Measurements from ENCODE around the gene SPTLC2.
A peak's percentile ranks its signal among the peaks of the same experiment; 100 is the strongest.
"Not testable (repeated sequence)": the region's sequence is repeated elsewhere in the genome, so short reads cannot be mapped to it uniquely, and the experiment has no call there.

Gene SPTLC2

DNA sequence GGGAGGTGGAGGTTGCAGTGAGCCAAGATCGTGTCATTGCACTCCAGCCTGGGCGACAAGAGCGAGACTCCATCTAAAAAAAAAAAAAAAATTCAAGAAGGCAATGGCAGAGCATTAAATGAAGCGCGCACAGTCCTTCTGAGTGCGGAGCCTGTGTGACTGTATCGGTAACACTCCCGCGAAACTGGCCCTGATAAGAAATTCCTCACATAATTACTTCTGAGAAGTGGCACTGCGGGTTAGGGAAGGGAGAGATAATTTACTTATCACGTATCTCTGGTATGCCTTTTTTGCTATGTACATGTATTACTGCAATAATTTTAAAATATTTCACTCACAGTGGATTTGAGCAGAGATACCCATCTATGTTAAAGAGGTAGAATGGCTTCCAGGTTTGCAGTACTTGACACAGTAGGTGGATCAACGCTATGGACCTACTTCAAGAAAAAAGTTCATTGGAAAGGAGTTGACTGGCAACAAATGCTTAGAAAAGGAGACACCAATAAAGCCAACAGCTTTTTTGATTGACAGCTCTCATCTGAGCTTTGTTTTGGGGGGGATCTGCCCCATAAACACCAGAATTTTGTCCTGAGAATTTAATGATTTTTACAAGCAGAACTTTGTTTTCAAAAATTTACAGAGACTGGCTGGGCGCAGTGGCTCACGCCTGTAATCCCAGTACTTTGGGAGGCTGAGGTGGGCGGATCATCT is 29.2 kb upstream of the SPTLC2 start:
- no peak overlapping the region for H3K4me3 ChIP-seq (ENCODE audit: low read depth in 1 of 2, low read length in 2 of 2)
- no peaks in the 10 kb centered on the region for H3K9me3 ChIP-seq (ENCODE audit: control insufficient read depth in 1 of 2, low read length in 2 of 2)
- no peak overlapping the region for H3K27ac ChIP-seq (ENCODE audit: low read length)
- H3K4me1 ChIP-seq (ENCODE audit: control insufficient read depth in 1 of 2, insufficient read depth in 2 of 2, low read length in 2 of 2): no peaks in the 10 kb centered on the region
- H3K36me3 ChIP-seq (ENCODE audit: control insufficient read depth in 1 of 2, insufficient read depth in 2 of 2, low read length in 2 of 2): no peaks in the 10 kb centered on the region
- H3K27me3 ChIP-seq (ENCODE audit: low read depth, low read length): no peaks in the 10 kb centered on the region

DNA sequence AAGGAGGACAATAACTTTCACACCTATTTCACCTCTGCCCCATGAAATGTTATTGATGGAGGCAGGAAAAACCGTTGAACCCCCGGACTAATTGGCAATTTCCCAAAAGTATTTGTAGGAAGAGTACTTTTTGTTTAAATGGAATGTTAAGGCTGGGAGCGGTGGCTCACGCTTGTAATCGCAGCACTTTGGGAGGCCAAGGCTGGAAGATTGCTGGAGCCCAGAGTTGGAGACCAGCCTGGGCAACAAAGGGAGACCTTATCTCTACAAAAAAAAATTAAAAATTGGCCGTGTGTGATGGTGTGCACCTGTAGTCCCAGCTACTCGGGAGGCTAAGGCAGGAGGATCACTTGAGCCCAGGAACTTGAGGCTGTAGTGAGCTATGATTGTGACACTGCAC is 26.0 kb upstream of the SPTLC2 start:
- Histone ChIP-seq H3K4me3 (ENCODE audit: low read depth in 1 of 2, low read length in 2 of 2) (peak overlapping the region; percentile 60 to 69), H3K9me3 (ENCODE audit: control insufficient read depth in 1 of 2, low read length in 2 of 2) (no peaks in the 10 kb centered on the region), H3K27me3 (ENCODE audit: low read depth, low read length) (no peaks in the 10 kb centered on the region), H3K4me1 (ENCODE audit: control insufficient read depth in 1 of 2, insufficient read depth in 2 of 2, low read length in 2 of 2) (no peaks in the 10 kb centered on the region), H3K36me3 (ENCODE audit: control insufficient read depth in 1 of 2, insufficient read depth in 2 of 2, low read length in 2 of 2) (no peaks in the 10 kb centered on the region), H3K27ac (ENCODE audit: low read length) (peak overlapping the region; percentile 50)

GRCh38 chr14:77641534-77642341 is 25.3 kb upstream of the SPTLC2 start:
- Histone ChIP-seq H3K4me1 (ENCODE audit: control insufficient read depth in 1 of 2, insufficient read depth in 2 of 2, low read length in 2 of 2) (no peaks in the 10 kb centered on the region), H3K36me3 (ENCODE audit: control insufficient read depth in 1 of 2, insufficient read depth in 2 of 2, low read length in 2 of 2) (no peaks in the 10 kb centered on the region), H3K27ac (ENCODE audit: low read length) (peak overlapping the region; percentile 50), H3K4me3 (ENCODE audit: low read depth in 1 of 2, low read length in 2 of 2) (peak overlapping the region; percentile 60 to 69), H3K9me3 (ENCODE audit: control insufficient read depth in 1 of 2, low read length in 2 of 2) (no peaks in the 10 kb centered on the region), H3K27me3 (ENCODE audit: low read depth, low read length) (no peaks in the 10 kb centered on the region)

- Histone ChIP-seq H3K27ac (ENCODE audit: low read length) (peak overlapping the region; percentile 50), H3K36me3 (ENCODE audit: control insufficient read depth in 1 of 2, insufficient read depth in 2 of 2, low read length in 2 of 2) (no peaks in the 10 kb centered on the region), H3K27me3 (ENCODE audit: low read depth, low read length) (no peaks in the 10 kb centered on the region), H3K9me3 (ENCODE audit: control insufficient read depth in 1 of 2, low read length in 2 of 2) (no peaks in the 10 kb centered on the region), H3K4me1 (ENCODE audit: control insufficient read depth in 1 of 2, insufficient read depth in 2 of 2, low read length in 2 of 2) (no peaks in the 10 kb centered on the region), H3K4me3 (ENCODE audit: low read depth in 1 of 2, low read length in 2 of 2) (peak overlapping the region; percentile 60 to 69)
Observed at GRCh38 chr14:77640756-77641533, 24.5 kb upstream of the SPTLC2 start.

DNA sequence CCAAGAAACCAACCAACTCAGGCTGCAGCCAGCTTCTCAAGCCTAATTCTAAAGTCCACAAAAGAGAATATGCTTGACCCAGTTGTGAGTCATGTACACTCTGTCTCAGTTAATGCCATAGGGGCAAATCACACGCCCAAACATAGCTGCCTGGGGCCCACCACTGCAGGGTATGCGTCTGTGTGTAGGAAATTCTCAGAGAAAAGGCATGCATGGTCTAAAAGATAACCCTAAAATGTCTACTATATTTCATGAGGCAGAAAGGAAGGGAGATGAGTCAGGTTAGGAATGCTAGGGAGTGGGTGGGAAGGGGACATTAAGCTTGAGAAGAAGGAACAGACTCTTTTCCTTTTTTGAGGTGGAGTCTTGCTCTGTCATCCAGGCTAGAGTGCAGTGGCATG is 22.3 kb upstream of the SPTLC2 start:
- H3K27ac ChIP-seq (ENCODE audit: low read length): no peak overlapping the region
- H3K4me1 ChIP-seq (ENCODE audit: control insufficient read depth in 1 of 2, insufficient read depth in 2 of 2, low read length in 2 of 2): no peaks in the 10 kb centered on the region

GRCh38 chr14:77635869-77636268 is 19.4 kb upstream of the SPTLC2 start:
- H3K36me3 ChIP-seq (ENCODE audit: control insufficient read depth in 1 of 2, insufficient read depth in 2 of 2, low read length in 2 of 2); H3K9me3 ChIP-seq (ENCODE audit: control insufficient read depth in 1 of 2, low read length in 2 of 2); H3K27ac ChIP-seq (ENCODE audit: low read length); H3K4me1 ChIP-seq (ENCODE audit: control insufficient read depth in 1 of 2, insufficient read depth in 2 of 2, low read length in 2 of 2); H3K27me3 ChIP-seq (ENCODE audit: low read depth, low read length); H3K4me3 ChIP-seq (ENCODE audit: low read depth in 1 of 2, low read length in 2 of 2): not testable (repeated sequence)

More for the DNA sequence above, 22.3 kb upstream of the SPTLC2 start:
- Histone ChIP-seq H3K9me3 (ENCODE audit: control insufficient read depth in 1 of 2, low read length in 2 of 2) (no peaks in the 10 kb centered on the region), H3K4me3 (ENCODE audit: low read depth in 1 of 2, low read length in 2 of 2) (no peak overlapping the region), H3K36me3 (ENCODE audit: control insufficient read depth in 1 of 2, insufficient read depth in 2 of 2, low read length in 2 of 2) (no peaks in the 10 kb centered on the region), H3K27me3 (ENCODE audit: low read depth, low read length) (no peaks in the 10 kb centered on the region)

GRCh38 chr14:77635466-77635865 is 19.0 kb upstream of the SPTLC2 start:
- not testable (repeated sequence) for H3K27ac ChIP-seq (ENCODE audit: low read length); H3K36me3 ChIP-seq (ENCODE audit: control insufficient read depth in 1 of 2, insufficient read depth in 2 of 2, low read length in 2 of 2); H3K9me3 ChIP-seq (ENCODE audit: control insufficient read depth in 1 of 2, low read length in 2 of 2); H3K4me3 ChIP-seq (ENCODE audit: low read depth in 1 of 2, low read length in 2 of 2); H3K4me1 ChIP-seq (ENCODE audit: control insufficient read depth in 1 of 2, insufficient read depth in 2 of 2, low read length in 2 of 2); H3K27me3 ChIP-seq (ENCODE audit: low read depth, low read length)

DNA sequence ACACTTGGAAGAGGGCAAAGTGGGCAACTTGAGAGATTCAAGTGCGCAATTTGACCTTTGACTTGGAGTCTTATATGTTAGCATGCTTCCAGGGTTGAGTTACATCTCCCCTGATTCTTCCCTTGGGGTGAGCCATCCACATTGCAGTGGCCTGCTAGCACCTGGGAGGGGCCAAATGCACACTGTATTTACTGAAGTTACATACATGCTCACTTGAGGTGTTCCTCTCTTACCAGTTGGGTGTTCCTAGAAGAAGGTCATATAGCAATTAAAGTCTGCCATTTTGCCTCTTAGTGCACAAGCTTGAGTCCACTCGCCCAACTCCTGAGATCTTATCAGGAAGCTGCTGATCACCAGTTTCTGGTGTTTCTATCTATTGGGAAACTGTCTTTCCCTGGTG is 13.7 kb upstream of the SPTLC2 start:
- Histone ChIP-seq H3K9me3 (ENCODE audit: control insufficient read depth in 1 of 2, low read length in 2 of 2) (peaks cover 0 to 2% of the 10 kb centered on the region in 2 donors), H3K27ac (ENCODE audit: low read length) (no peak overlapping the region), H3K4me3 (ENCODE audit: low read depth in 1 of 2, low read length in 2 of 2) (no peak overlapping the region), H3K36me3 (ENCODE audit: control insufficient read depth in 1 of 2, insufficient read depth in 2 of 2, low read length in 2 of 2) (no peaks in the 10 kb centered on the region), H3K4me1 (ENCODE audit: control insufficient read depth in 1 of 2, insufficient read depth in 2 of 2, low read length in 2 of 2) (no peaks in the 10 kb centered on the region), H3K27me3 (ENCODE audit: low read depth, low read length) (no peaks in the 10 kb centered on the region)

DNA sequence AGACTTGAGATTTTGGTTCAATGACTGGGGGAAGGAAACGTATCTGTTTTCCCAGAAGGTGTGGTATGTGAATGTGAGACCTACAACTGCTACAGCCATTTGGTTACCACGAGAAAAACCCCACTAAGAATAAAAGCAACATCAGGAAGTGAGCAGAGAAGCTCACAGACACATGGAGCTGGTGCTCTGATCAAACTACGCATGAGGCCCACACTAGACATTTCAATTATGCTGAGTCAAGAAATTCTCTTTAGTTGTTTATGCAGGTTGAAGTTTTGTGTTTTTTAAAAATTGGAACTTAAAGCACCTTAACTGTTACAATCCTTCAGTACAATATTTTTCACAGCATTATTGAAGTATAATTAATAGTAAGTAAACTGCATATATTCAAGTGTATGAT is 8.9 kb upstream of the SPTLC2 start:
- no peak overlapping the region for H3K4me3 ChIP-seq (ENCODE audit: low read depth in 1 of 2, low read length in 2 of 2)
- no peaks in the 10 kb centered on the region for H3K4me1 ChIP-seq (ENCODE audit: control insufficient read depth in 1 of 2, insufficient read depth in 2 of 2, low read length in 2 of 2)
- H3K27ac ChIP-seq (ENCODE audit: low read length): no peak overlapping the region
- no peaks in the 10 kb centered on the region for H3K27me3 ChIP-seq (ENCODE audit: low read depth, low read length)
- peaks cover 0 to 2% of the 10 kb centered on the region in 2 donors for H3K9me3 ChIP-seq (ENCODE audit: control insufficient read depth in 1 of 2, low read length in 2 of 2)
- no peaks in the 10 kb centered on the region for H3K36me3 ChIP-seq (ENCODE audit: control insufficient read depth in 1 of 2, insufficient read depth in 2 of 2, low read length in 2 of 2)

- no peaks in the 10 kb centered on the region for H3K36me3 ChIP-seq (ENCODE audit: control insufficient read depth in 1 of 2, insufficient read depth in 2 of 2, low read length in 2 of 2)
- H3K27me3 ChIP-seq (ENCODE audit: low read depth, low read length): no peaks in the 10 kb centered on the region
- no peak overlapping the region for H3K4me3 ChIP-seq (ENCODE audit: low read depth in 1 of 2, low read length in 2 of 2)
- no peak overlapping the region for H3K27ac ChIP-seq (ENCODE audit: low read length)
- H3K9me3 ChIP-seq (ENCODE audit: control insufficient read depth in 1 of 2, low read length in 2 of 2): no peaks in the 10 kb centered on the region
- no peaks in the 10 kb centered on the region for H3K4me1 ChIP-seq (ENCODE audit: control insufficient read depth in 1 of 2, insufficient read depth in 2 of 2, low read length in 2 of 2)
Observed at GRCh38 chr14:77623201-77623600, 6.8 kb upstream of the SPTLC2 start.

GRCh38 chr14:77622366-77622961 is 6.0 kb upstream of the SPTLC2 start:
- Histone ChIP-seq H3K36me3 (ENCODE audit: control insufficient read depth in 1 of 2, insufficient read depth in 2 of 2, low read length in 2 of 2) (no peaks in the 10 kb centered on the region), H3K4me3 (ENCODE audit: low read depth in 1 of 2, low read length in 2 of 2) (no peak overlapping the region), H3K27me3 (ENCODE audit: low read depth, low read length) (no peaks in the 10 kb centered on the region), H3K27ac (ENCODE audit: low read length) (no peak overlapping the region), H3K4me1 (ENCODE audit: control insufficient read depth in 1 of 2, insufficient read depth in 2 of 2, low read length in 2 of 2) (no peaks in the 10 kb centered on the region), H3K9me3 (ENCODE audit: control insufficient read depth in 1 of 2, low read length in 2 of 2) (no peaks in the 10 kb centered on the region)
